HG02885 (cell line): ENCODE measurements around the gene CPZ.

Experiments
- ATAC-seq: cut with Tn5 transposase; IDR thresholded peaks from one replicate; pipeline ENCODE4 v1.9.1; 2021; ENCODE audit warnings: mild to moderate bottlenecking; ENCODE audit not compliant: unreplicated experiment, poor library complexity

Gene CPZ

GRCh38 chr4:8593264-8594096 is 915 bp downstream of the CPZ start:
- ATAC-seq: no peak

- no peak for ATAC-seq
Measured at GRCh38 chr4:8594097-8595038, 1.8 kb downstream of the CPZ start.

- ATAC-seq: no peak
Measured at GRCh38 chr4:8595237-8596087, 2.9 kb downstream of the CPZ start.

GRCh38 chr4:8596891-8597290 is 4.3 kb downstream of the CPZ start:
- no peak for ATAC-seq

GRCh38 chr4:8597319-8597718 is 4.8 kb downstream of the CPZ start:
- no peak for ATAC-seq

GRCh38 chr4:8597791-8598190 is 5.2 kb downstream of the CPZ start:
- no peak for ATAC-seq

GRCh38 chr4:8598391-8599090 is 6.0 kb downstream of the CPZ start:
- no peak for ATAC-seq

- no peak for ATAC-seq
Measured at GRCh38 chr4:8599091-8599460, 6.5 kb downstream of the CPZ start.

- ATAC-seq: no peak
Measured at GRCh38 chr4:8599657-8600056, 7.1 kb downstream of the CPZ start.

- ATAC-seq: no peak
Measured at GRCh38 chr4:8600266-8600665, 7.7 kb downstream of the CPZ start.

GRCh38 chr4:8600686-8601085 is 8.1 kb downstream of the CPZ start:
- ATAC-seq: no peak

GRCh38 chr4:8601086-8601485 is 8.5 kb downstream of the CPZ start:
- ATAC-seq: no peak

GRCh38 chr4:8601556-8601955 is 9.0 kb downstream of the CPZ start:
- no peak for ATAC-seq

- no peak for ATAC-seq
Measured at GRCh38 chr4:8602686-8603430, 10.3 kb downstream of the CPZ start.

GRCh38 chr4:8603931-8604330 is 11.4 kb downstream of the CPZ start:
- ATAC-seq: no peak

- ATAC-seq: no peak
Measured at GRCh38 chr4:8605289-8605688, 12.7 kb downstream of the CPZ start.

- ATAC-seq: no peak
Measured at GRCh38 chr4:8606476-8606875, 13.9 kb downstream of the CPZ start.

GRCh38 chr4:8606966-8607365 is 14.4 kb downstream of the CPZ start:
- no peak for ATAC-seq
